GM12864 (cell line): Measurements from ENCODE around the gene TRIP10.

Experiments used
- DNase-seq: peaks from one replicate; pipeline ENCODE4 v3.0.0-alpha.2; 2011; ENCODE audit warnings: low read depth
- H3K4me3 ChIP-seq: 2 replicates; pipeline ENCODE4 v1.5.1; 2011; ENCODE audit warnings: mild to moderate bottlenecking, low read depth, low read length, control low read depth
- TF ChIP-seq, protein P1 (sequence below): IDR thresholded peaks from 2 replicates; pipeline ENCODE4 v1.5.1; 2011; ENCODE audit warnings: low read depth, mild to moderate bottlenecking, moderate library complexity, low read length, control low read depth, inconsistent platforms; ENCODE audit errors: missing control alignments

Gene TRIP10

DNA sequence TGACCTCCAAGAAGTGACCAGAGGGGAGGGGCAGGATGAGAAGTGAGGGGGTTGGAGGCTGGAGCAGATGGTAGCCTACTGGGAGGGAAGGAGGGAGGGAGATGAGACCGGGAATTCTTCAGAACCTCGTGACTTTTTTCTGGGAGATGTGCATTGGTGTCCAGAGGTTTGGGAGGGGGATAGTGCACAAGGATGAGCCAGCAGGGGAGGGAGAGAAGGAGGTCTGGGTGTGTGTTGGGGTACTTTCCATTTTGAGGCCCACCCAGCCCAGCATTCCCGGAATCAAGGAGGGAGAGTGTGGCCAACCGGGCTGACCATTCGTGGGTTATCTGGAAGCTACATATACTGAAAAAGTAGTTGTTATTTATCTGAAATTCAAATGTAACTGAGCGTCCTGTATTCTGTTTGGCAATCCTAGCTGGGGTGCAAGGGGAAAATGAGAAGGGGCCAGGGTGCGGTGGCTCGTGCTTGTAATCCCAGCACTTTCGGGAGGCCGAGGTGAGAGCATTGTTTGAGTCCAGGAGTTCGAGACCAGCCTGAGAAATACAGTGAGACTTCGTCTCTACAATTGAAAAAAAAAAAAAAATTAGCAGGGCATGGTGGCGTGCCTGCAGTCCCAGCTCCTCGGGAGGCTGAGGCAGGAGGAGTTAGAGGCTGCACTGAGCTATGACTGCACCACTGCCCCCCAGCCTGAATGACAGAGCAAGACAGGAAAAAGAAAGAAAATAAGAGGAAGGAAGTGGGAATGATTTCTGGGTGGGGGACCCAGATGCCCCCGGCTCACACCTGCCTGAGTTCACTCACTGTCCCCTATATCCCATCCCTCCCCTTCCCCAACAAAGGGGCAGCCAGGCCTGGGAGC, 14.6 kb upstream of the TRIP10 start:
- H3K4me3 ChIP-seq = no peak overlapping the region
- TF ChIP-seq, protein P1, sequence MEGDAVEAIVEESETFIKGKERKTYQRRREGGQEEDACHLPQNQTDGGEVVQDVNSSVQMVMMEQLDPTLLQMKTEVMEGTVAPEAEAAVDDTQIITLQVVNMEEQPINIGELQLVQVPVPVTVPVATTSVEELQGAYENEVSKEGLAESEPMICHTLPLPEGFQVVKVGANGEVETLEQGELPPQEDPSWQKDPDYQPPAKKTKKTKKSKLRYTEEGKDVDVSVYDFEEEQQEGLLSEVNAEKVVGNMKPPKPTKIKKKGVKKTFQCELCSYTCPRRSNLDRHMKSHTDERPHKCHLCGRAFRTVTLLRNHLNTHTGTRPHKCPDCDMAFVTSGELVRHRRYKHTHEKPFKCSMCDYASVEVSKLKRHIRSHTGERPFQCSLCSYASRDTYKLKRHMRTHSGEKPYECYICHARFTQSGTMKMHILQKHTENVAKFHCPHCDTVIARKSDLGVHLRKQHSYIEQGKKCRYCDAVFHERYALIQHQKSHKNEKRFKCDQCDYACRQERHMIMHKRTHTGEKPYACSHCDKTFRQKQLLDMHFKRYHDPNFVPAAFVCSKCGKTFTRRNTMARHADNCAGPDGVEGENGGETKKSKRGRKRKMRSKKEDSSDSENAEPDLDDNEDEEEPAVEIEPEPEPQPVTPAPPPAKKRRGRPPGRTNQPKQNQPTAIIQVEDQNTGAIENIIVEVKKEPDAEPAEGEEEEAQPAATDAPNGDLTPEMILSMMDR = no peak

DNA sequence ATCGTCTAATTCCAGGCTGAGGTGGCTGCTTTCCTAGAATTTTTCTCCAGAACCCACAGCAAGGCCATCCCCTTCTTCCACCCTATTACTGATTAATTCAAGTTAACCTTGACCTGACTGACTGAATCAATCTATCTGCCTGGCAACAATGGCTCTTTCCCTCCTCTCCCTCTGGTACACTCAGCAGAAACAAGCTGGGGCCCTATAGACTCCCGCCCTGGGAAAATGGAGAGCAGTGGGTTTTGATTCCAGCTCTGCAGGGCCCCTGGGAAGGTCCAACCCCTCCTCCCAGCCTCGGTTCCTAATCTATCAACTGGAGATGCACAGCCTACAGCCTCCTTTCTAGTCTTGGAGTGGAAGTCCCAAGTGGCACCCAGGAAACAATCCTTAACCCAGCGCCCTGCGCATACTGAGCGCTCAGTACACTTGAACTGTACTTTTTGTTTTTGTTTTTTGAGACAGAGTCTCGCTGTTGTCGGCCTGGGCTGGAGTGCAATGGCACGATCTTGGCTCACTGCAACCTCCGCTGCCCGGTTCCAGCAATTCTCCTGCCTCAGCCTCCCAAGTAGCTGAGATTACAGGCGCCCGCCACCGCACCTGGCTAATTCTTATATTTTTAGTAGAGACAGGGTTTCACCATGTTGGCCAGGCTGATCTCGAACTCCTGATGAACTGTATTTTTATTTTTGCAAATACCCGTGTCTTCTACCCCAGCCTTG, 13.8 kb upstream of the TRIP10 start:
- no peak overlapping the region for H3K4me3 ChIP-seq
- TF ChIP-seq, protein P1 = no peak
- DNase-seq = no peak

More for the DNA sequence above, 14.6 kb upstream of the TRIP10 start:
- DNase-seq = no peak

DNA sequence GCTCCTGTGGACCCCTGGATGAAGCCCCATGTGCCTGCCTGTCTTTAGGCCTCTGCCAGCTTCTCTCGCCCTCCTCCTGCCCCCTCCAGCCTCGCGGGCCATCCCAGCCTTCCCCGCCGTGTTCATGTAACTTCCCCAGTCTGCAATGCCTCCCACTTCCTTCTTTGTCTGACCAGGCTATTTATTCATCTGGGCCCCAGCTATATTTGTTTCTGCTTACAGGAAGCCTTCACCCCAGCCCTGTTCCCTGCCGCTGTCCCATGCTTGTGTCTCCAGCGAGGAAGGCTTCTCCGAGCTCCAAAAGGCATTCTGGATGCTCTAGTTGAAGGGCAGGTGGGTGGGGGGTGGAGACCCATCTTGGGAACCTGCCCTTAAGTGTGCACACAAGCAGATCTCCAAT, 11.1 kb upstream of the TRIP10 start:
- DNase-seq = no peak
- TF ChIP-seq, protein P1 = no peak
- no peak overlapping the region for H3K4me3 ChIP-seq

DNA sequence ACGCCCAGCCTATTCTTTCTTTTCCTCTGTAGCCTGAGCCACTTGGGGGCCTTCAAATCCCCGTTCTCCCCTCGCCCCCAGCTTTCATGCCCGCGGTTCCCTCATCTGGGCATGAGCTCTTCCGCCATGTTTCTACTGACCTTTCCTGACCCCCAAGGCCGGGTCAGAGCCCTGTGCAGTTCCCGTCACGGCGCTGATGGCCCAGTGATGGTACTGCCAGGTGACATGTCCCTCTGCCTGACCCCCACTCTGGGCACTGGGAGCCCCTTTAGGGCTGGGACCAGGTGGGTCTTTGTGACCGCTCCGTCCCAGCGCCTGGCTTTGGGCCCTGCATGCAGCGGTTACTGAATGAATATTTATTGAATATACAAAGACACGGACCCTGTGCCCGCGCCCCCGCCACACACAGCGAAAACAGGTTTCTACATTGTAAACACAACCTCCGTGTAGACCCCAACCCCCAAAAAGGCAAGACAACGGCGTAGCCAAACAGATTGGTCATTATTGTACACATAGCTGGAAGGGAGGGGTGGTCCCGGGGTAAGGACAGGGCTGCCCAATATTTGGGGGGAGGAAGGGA, 9.8 kb upstream of the TRIP10 start:
- no peak for DNase-seq
- TF ChIP-seq, protein P1 = no peak
- H3K4me3 ChIP-seq = no peak overlapping the region

DNA sequence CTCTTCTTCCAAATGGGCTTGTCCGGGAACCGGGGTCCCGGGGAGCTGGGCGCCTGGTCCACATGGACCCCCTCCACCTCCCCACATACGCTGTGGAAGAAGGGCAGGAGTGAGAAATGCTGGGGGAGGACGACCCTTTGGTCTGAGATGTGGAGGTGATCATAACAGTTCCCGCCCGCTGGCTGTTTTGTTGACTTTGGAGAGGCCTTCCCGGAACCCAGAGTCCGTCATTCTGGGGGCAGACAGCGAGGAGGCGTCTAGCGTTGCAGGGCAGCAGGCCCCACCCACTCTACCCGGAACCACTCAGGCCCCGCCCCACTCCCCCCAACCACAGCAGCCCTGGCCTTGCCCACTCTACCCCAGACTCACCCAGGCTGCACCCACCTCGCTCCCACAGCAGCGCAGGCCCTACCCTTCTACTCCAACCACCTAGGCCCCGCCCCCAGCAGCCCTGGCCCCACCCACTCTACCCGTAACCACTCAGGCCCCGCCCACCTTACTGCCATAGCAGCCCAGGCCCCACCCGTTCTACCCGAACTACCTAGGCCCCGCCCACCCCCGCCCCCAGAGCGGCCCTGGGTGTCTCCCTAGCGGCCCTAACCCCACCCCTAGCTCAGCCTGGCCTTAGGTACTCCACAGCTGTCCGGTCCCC, 9.2 kb upstream of the TRIP10 start:
- DNase-seq = no peak
- TF ChIP-seq, protein P1 = no peak
- no peak overlapping the region for H3K4me3 ChIP-seq

DNA sequence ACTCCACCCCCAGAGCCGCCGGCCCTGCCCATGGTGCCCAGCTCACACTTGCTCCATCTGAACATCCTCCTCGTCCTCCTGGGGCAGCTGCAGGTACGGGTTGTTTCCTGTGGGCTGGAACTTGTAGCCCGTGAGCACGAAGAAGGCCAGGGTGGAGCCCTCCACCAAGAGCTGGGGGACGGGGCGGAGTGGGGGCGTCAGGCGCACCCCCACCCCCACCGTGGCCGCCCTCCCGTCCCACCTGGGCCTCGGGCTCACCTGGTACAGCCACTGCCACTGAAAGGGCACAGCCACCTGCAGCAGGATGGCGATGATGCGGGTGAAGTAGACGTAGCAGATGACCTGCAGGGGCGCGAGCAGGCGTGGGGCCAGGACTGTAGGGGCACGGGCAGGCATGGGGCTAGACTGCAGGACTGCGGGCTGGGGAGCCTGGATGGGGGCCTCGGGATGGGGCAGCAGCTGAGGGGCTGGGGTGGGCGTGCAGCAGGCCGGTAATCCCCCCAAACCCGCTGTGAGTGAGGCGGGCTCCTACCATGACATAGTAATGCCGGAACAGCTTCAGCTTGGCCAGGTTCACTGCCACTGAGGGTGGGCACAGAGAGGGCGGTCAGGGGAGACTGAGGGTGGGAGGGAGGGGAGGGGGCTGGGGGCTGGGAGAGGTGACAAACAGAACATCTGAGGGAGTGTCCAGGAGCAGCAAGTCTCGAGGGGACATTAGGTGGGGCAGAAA, 8.4 kb upstream of the TRIP10 start:
- H3K4me3 ChIP-seq = no peak overlapping the region
- DNase-seq = no peak
- TF ChIP-seq, protein P1 = no peak
